GM12878 (cell line): ENCODE measurements around the gene PRLH. TPM values are rescaled to one million over a fixed set of nuclear protein-coding genes. Genes with fewer than 3 reads are reported as not detected.

Experiments used
- ATAC-seq: fragments of 200-7000 bp; cut with Tn5 transposase; 3 replicates; pipeline ENCODE4 v1.9.1; 2020; ENCODE audit warnings: mild to moderate bottlenecking, moderate library complexity
- BruUV-seq: library from RNA; stranded (reverse); fragments of 400-500 nt; replicated peaks from 2 replicates; lab custom pipeline; 2021; lab: Mats Ljungman, UMichigan
- CTCF ChIA-PET: fragments of 300-600 bp; sonication (Branson Sonifier 250); formaldehyde crosslinking; extraction: SDS; loops from one replicate; lab custom pipeline; 2021; ENCODE audit warnings: inconsistent platforms; lab: Yijun Ruan, JAX
- POLR2A ChIA-PET: fragments of 350-600 bp; formaldehyde crosslinking; extraction: SDS; loops from one replicate; lab custom pipeline; 2021; ENCODE audit warnings: inconsistent platforms; lab: Charles Lee
- RAD21 ChIA-PET: fragments of 300-600 bp; sonication (Branson Sonifier 250); formaldehyde crosslinking; loops from one replicate; lab custom pipeline; 2023; ENCODE audit warnings: antibody characterized with exemption; ENCODE audit not compliant: unreplicated experiment; lab: Charles Lee
- SMC1A ChIA-PET: fragments of 300-600 bp; sonication (Branson Sonifier 250); formaldehyde crosslinking; loops from one replicate; lab custom pipeline; 2023; ENCODE audit not compliant: unreplicated experiment, uncharacterized antibody; lab: Charles Lee
- DNase-seq: peaks from one replicate; pipeline ENCODE4 v3.0.0-alpha.2; 2011; ENCODE audit warnings: low read depth, low spot score
- FAIRE-seq: peaks from 3 replicates; lab custom pipeline; 2011; peaks lifted over from hg19 to GRCh38; lab: Jason Lieb, UNC
- H2AFZ ChIP-seq: 2 replicates; pipeline ENCODE4 v1.6.0; 2011; ENCODE audit warnings: low read depth, low read length, control low read depth; ENCODE audit not compliant: control insufficient read depth
- H3K27ac ChIP-seq: 2 replicates; pipeline ENCODE4 v1.5.1; 2011; ENCODE audit warnings: control low read depth; ENCODE audit not compliant: control insufficient read depth, insufficient read depth
- H3K27me3 ChIP-seq, 2 experiments: replicated peaks in 1 of 2; 2 replicates each; pipeline versions ENCODE4 v1.6.0 to v1.6.1; 2011; ENCODE audit warnings: low read length in 1 of 2; ENCODE audit not compliant: control insufficient read depth in 2 of 2, insufficient read depth in 2 of 2
- H3K36me3 ChIP-seq, 2 experiments: 2 replicates each; pipeline ENCODE4 v1.5.1; 2011; ENCODE audit warnings: low read length in 1 of 2; ENCODE audit not compliant: control insufficient read depth in 2 of 2, insufficient read depth in 2 of 2
- H3K4me1 ChIP-seq: 2 replicates; pipeline ENCODE4 v1.6.1; 2011; ENCODE audit warnings: mild to moderate bottlenecking, low read length, moderate library complexity, mixed read lengths; ENCODE audit not compliant: control insufficient read depth, insufficient read depth
- H3K4me2 ChIP-seq: 2 replicates; pipeline ENCODE4 v1.6.0; 2011; ENCODE audit warnings: control low read depth; ENCODE audit not compliant: control insufficient read depth, insufficient read depth
- H3K4me3 ChIP-seq: fragments of 200-600 bp; sonication (generic); 2 replicates; pipeline ENCODE4 v1.5.1; 2016
- H3K79me2 ChIP-seq: 2 replicates; pipeline ENCODE4 v1.6.0; 2011; ENCODE audit warnings: low read length; ENCODE audit not compliant: control insufficient read depth, insufficient read depth
- H3K9ac ChIP-seq: 2 replicates; pipeline ENCODE4 v1.8.0; 2011; ENCODE audit warnings: low read length, control low read depth, mixed read lengths; ENCODE audit not compliant: control insufficient read depth, insufficient read depth
- H3K9me3 ChIP-seq: replicated peaks from 3 replicates; pipeline ENCODE4 v1.5.1; 2011; ENCODE audit warnings: mild to moderate bottlenecking, low read length; ENCODE audit not compliant: control insufficient read depth, insufficient read depth
- H4K20me1 ChIP-seq: 2 replicates; pipeline ENCODE4 v1.6.0; 2011; ENCODE audit not compliant: control insufficient read depth, insufficient read depth
- GABPA ChIP-seq: IDR thresholded peaks from 2 replicates; pipeline ENCODE4 v1.6.1; 2014; ENCODE audit warnings: antibody characterized with exemption, low read depth, mild to moderate bottlenecking, inconsistent platforms
- MXI1 ChIP-seq: fragments of 150-350 bp; IDR thresholded peaks from 2 replicates; pipeline ENCODE4 v1.6.1; 2011; ENCODE audit warnings: low read depth, mild to moderate bottlenecking, inconsistent platforms, low read length, improper control_type of control experiment
- NBN ChIP-seq: fragments of 450-650 bp; IDR thresholded peaks from 2 replicates; pipeline ENCODE4 v1.6.1; 2016
- PAX8 ChIP-seq: fragments of 450-650 bp; IDR thresholded peaks from 2 replicates; pipeline ENCODE4 v1.6.1; 2017; ENCODE audit warnings: mild to moderate bottlenecking, moderate library complexity
- PKNOX1 ChIP-seq: fragments of 450-650 bp; IDR thresholded peaks from 2 replicates; pipeline ENCODE4 v1.6.1; 2016; ENCODE audit warnings: mild to moderate bottlenecking
- YBX1 ChIP-seq: fragments of 450-650 bp; IDR thresholded peaks from 2 replicates; pipeline ENCODE4 v1.6.1; 2016; ENCODE audit warnings: antibody characterized with exemption
- ZNF622 ChIP-seq: fragments of 450-650 bp; IDR thresholded peaks from 2 replicates; pipeline ENCODE4 v1.6.1; 2017; ENCODE audit warnings: mild to moderate bottlenecking, inconsistent platforms
- WGBS: methylation state at CpG from one replicate; pipeline ENCODE4 v1.1.6; 2016; ENCODE audit warnings: low lambda C conversion rate; ENCODE audit not compliant: insufficient replicate concordance, insufficient coverage; ENCODE audit errors: missing lambda C conversion rate; 5-methylcytosine and 5-hydroxymethylcytosine counted together
- in situ Hi-C: fragments of 300-500 bp; cut with MboI; formaldehyde crosslinking; loops from 9 replicates; pipeline ENCODE4 v1.14.3; 2018; ENCODE audit warnings: mixed read lengths
- intact Hi-C: fragments of 100-400 bp; cut with micrococcal nuclease; formaldehyde crosslinking; loops from one replicate; pipeline ENCODE4 v1.14.2; 2022; ENCODE audit not compliant: unreplicated experiment
- polyA plus RNA-seq, 11 experiments: library from polyadenylated mRNA; depleted of rRNA in 4 of 11; unstranded in 6 of 11; stranded (reverse) in 5 of 11; fragments of >200 nt; fragmentation: Nextera tagmentation in 4 of 11; fragmentation: Illumina TruSeq in 1 of 11; extraction: Ambion mirVana in 4 of 11; extraction: Trizol in 1 of 11; gene quantifications; 1 replicate in 1 of 11; 2 replicates in 10 of 11; pipeline versions ENCODE4 v1.2.1 to v1.2.3, GENCODE V29; 2011 to 2016; ENCODE audit warnings: inconsistent platforms in 2 of 11, missing spikeins in 2 of 11, low read depth in 1 of 11
- total RNA-seq, 4 experiments: library from RNA; depleted of rRNA in 3 of 4; stranded (reverse); fragments of >200 nt in 3 of 4; fragmentation: Illumina TruSeq in 1 of 4; extraction: Trizol in 1 of 4; gene quantifications; 2 replicates each; pipeline versions ENCODE4 v1.2.1 to v1.2.3, GENCODE V29; 2013 to 2021

PRLH gene
- total and polyA plus RNA-seq, 10 of the 15 experiments (the other 5 are each of a cell fraction or from before 2014, with no cell fraction given), result not detected

- H3K27ac ChIP-seq, result no peak within 1 kb of the TSS
- peak within 1 kb of the TSS; percentile 23; the same call in 1 of the 2 replicates for H3K4me2 ChIP-seq
- CTCF ChIA-PET, result interaction anchor here (1.0 to 1.5 kb wide), 3 partner anchors 18 to 78 kb away, joined by 3 to 4 read pairs (median 4); no protein-coding TSS in a partner anchor
- no peak within 1 kb of the TSS for H3K4me3 ChIP-seq
- WGBS, result 52% methylated on average over 16 of the region's 16 CpGs
- H3K9ac ChIP-seq, result no peak within 1 kb of the TSS
- RAD21 ChIA-PET, result interaction anchor here (1.4 kb wide), 1 partner anchor 19 kb away, joined by 3 read pairs; no protein-coding TSS in a partner anchor
- no peaks in the 10 kb centered on the region for H4K20me1 ChIP-seq
- SMC1A ChIA-PET, result interaction anchor here (0.7 to 1.3 kb wide), 2 partner anchors 11 to 22 kb away, joined by 3 read pairs; no protein-coding TSS in a partner anchor
- in situ Hi-C loops, result no loop called here
- no peaks in the 10 kb centered on the region for H3K4me1 ChIP-seq
- no peaks in the 10 kb centered on the region for H3K79me2 ChIP-seq
- H3K36me3 ChIP-seq, result no peaks in the 10 kb centered on the region
- TF ChIP-seq YBX1 (no peak), GABPA (no peak), PKNOX1 (no peak), PAX8 (no peak), NBN (no peak), MXI1 (no peak), ZNF622 (no peak)
- BruUV-seq, result no TSS peak
- no peaks in the 10 kb centered on the region; the same call in 2 of the 3 replicates for H3K9me3 ChIP-seq
- POLR2A ChIA-PET, result interaction anchor here (0.9 kb wide), 1 partner anchor 10 kb away, joined by 4 read pairs; no protein-coding TSS in a partner anchor
- 0 out of 2 replicates have a peak within 1 kb of the TSS, but pooled peaks have one; percentile 20 for H2AFZ ChIP-seq
- H3K27me3 ChIP-seq, result no peaks in the 10 kb centered on the region; a peak in 1 of 4 replicates
- ATAC-seq (no peak), FAIRE-seq (no peak), DNase-seq (no peak)
- intact Hi-C loops, result no loop called here
Measured at GRCh38 chr2:237590272-237591140, 24.1 kb downstream of the PRLH start, which contains the start of gene RAB17. Gene RAB17 (minus strand): TSS chr2:237590734. CDS start chr2:237586154, 4,580 bp downstream.
